HG03175 (cell line): ENCODE results near the gene TNFAIP6.
"Not testable (repeated sequence)": the region's sequence is repeated elsewhere in the genome, so short reads cannot be mapped to it uniquely, and the experiment has no call there.

ENCODE experiments used
- ATAC-seq: cut with Tn5 transposase; IDR thresholded peaks from one replicate; pipeline ENCODE4 v1.9.1; 2021; ENCODE audit warnings: mild to moderate bottlenecking, moderate library complexity; ENCODE audit not compliant: unreplicated experiment

Gene TNFAIP6, protein sequence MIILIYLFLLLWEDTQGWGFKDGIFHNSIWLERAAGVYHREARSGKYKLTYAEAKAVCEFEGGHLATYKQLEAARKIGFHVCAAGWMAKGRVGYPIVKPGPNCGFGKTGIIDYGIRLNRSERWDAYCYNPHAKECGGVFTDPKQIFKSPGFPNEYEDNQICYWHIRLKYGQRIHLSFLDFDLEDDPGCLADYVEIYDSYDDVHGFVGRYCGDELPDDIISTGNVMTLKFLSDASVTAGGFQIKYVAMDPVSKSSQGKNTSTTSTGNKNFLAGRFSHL

DNA sequence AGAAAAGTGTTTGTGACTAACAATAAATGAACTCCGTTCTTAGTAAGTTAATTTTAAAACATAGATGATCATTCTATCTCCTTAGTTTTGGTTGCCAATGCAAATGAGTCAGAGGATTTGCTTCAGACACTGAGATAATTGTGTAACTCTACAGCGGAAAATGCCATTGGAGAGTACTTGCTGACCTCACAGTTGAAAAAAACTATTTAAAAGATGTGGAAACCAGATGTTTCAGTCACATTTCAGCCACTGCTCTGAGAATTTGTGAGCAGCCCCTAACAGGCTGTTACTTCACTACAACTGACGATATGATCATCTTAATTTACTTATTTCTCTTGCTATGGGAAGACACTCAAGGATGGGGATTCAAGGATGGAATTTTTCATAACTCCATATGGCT is at the start of gene TNFAIP6:
Gene TNFAIP6, plus strand, starts transcription at position 234 of the 400 bp plus-strand sequence. Its CDS starts 75 bp downstream, at position 309.
- no peak for ATAC-seq

DNA sequence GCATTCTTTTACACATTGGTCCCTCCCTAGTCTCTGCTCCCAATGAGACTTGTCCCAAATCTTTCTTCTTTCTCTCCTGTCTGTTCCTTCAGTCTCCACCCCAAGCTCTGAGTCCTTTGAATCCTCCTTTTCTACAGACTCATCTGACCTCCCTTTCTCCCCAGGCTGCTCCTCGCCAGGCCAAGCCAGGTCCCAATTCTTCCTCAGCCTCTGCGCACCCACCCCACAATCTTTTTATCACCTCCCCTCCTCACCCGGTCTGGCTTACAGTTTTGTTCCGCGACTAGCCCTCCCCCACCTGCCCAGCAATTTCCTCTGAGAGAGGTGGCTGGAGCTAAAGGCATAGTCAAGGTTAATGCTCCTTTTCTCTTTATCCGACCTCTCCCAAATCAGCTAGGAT is 47.1 kb upstream of the TNFAIP6 start:
- ATAC-seq, result not testable (repeated sequence)

DNA sequence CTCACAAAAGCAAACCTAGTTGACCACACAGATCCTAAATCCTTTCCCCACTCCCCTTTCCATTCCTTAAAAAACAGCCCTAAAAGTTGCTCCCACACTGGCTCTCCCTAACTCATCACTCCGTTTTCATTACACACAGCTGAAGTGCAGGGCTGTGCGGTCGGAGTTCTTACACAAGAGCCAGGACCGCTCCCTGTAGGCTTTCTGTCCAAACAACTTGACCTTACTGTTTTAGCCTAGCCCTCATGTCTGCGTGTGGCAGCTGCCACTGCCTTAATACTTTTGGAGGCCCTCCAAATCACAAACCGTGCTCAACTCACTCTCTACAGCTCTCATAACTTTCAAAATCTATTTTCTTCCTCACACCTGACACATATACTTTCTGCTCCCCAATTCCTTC is 45.0 kb upstream of the TNFAIP6 start:
- not testable (repeated sequence) for ATAC-seq

DNA sequence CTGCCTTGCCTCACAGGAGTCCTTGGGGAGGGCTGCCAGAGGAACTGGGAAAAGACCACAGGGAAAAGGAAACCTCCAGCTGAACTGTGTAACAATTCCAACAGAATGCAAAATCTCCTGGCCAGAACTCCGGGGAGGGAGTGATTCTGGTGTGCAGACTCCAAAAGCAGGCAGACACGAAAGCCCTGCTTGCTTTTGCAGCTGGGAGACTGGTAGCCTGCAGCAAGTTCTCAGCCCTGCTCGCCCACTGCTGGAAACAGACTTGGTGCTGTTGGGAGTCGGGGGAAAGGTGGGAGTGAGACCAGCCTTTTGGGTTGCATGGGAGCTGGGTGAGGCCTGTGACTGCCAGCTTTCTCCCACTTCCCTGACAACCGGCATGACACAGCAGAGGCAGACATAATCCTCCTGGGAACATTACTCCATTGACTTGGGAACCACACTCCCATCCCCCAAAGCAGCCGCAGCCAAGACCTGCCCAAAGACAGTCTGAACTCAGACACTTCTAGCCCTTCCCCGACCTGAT is 42.0 kb upstream of the TNFAIP6 start:
- no peak for ATAC-seq

DNA sequence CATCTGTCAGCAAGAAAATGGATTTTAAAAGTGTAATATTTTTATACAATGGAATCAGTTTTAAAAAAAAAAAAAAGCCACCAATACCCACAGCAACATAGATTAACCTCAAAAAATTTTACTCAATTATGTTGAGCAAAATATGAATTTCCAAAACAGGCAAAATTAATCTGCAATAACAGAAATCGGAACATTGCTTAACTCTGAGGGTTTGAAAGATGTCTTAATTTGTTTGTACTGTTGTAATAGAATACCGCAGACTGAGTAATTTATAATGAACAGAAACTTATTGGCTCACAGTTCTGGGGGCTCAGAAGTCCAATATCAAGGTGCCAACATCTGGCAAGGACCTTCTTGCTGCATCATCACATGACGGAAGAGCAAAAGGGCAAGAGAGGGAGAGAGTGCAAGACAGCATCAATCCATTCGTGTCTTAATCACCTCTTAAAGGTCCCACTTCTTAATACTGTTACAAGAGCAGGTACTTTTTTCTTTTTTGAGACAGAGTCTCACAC is 31.8 kb upstream of the TNFAIP6 start:
- no peak for ATAC-seq

DNA sequence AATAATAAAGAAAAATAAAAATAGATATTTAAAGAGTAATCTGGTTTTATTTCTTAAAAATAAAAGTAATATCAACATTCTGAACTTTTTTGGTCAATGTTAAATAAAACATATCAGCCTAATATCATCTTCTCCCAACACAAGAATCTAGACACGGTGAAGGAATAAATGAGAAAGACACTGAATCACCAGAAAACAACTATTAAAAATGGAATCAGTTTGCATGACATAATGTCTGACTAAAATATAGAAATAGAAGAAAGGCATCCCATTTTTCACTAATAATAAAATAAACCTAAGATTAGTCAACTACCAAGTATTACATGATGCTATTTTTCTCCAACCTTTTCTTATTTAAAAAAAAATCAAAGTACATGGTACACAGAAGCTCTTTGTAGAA is 30.8 kb upstream of the TNFAIP6 start:
- ATAC-seq, result no peak

DNA sequence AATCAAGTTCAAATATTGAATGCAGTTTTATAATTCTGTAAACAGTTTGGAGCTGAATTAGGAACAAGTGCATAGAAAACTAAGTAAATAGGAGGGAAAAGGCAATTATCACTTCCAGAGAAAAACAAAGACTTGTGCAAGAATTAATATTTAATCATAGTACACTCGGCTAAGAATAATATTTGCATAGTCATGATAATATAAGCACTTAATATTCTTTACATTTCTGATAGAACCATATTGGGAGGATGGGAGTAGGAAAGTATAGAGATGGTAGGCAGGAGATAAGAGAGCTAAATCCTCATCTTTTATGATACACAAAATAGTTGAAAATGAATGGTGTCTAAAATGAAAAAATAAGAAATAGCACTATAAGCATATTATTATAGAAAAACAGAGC is 27.4 kb upstream of the TNFAIP6 start:
- ATAC-seq, result no peak

DNA sequence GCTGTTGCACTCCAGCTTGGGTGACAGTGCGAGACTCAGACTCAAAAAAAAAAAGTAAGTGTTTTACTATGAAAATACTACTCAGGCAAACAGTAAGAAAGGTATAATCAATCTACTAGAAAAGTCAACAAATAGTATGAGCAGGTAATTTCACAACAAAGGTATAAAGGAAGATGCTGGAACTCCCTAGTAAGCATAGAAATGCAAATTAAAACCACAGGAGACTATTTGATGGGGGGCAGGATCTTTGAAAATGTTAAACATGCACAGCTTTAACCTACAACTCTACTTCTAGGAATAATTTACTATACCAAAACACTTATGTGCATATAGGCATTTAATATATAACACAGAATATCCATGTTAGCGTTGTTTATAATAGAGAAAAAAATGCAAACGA is 24.3 kb upstream of the TNFAIP6 start:
- no peak for ATAC-seq

DNA sequence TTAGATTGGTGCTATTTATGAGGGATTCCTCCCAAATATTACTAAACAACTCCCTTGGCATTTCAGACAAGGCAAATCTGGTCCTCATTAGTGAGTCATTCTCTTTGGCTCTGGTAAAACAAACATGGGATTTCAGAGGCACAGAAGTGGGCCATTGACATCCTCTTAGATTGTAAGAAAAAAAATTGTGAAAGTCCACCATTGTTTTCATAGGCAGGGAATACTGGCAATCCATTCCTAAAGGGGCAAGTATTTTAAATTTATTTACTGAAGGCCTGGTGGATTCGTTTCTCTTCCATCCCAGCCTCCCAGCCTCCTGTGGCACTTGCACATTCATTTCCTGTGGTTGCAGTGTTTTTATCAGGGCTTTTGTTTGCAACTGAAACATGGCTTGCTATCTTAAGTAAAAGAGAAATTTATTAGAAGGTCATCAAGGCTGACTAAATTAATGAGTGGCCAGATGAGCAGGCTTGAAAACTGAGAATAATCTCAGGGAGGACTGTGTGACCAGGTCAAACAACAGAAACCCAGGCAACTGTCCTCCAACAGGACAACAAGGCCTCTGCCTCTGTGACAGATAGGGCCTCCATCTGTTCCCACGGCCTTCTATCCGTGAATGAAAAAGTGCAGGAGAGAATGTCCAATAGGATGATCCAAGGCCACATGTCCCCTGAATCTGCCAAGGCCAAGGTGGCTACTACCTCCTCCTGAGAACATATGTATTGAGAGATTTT is 23.1 kb upstream of the TNFAIP6 start:
- ATAC-seq, result no peak

DNA sequence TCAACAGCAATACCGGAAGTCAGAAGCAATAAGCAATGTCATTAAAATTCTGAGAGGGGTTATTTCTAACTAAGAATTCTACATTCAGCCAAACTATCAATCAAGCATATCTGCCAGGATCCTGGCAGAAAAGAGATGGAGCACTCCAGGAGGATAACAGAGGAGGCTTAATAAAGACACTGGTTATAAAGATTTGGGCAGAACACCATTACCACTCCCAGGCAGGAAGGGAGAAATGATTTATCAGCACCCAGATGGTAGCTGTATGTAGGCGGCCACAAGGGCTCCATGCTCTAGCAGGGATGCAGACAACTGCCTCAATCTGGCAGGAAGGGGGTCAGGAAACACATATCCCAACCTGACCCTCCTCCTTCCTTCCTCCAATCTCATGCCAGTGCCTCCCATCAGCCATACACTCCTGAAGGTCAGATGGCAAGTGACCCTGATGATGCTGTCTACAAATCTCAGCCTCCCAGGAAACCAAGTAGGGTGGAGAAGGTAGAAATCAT is 20.5 kb upstream of the TNFAIP6 start:
- no peak for ATAC-seq

DNA sequence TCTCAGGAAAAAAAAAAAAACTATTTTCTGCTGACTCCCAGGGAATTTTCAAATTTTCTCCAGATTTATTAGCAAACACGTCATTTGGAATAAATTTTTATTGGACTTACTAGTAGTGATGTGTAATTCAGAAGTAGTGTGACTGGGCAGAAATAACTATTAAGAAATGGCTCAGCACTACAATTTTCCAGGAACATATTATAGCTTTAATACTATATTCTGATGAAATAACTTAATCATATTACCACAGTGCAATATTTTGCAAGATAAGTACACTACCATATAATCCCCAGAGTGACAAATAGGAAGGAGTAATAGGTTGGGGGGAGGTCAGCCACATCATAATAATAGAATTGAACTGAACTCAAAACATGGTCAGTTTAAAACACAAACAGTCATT is 19.7 kb upstream of the TNFAIP6 start:
- ATAC-seq, result no peak

DNA sequence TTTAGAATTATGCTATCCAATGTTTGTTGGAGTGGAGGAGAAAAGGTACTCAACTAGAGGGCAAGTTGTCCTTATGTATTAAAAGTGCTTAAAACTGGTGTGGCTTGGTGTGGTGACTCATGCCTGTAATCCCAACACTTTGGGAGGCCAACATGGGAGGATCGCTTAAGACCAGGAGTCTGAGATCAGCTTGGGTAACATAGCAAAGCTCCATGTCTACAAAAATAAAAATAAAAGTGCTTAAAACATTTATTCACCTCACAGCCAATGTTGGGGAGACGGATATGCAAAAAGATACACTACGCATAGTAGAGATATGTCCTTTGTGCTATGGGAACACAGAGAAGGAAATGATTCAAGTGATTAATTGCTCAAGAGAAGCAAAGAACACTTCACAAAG is 19.3 kb upstream of the TNFAIP6 start:
- no peak for ATAC-seq

DNA sequence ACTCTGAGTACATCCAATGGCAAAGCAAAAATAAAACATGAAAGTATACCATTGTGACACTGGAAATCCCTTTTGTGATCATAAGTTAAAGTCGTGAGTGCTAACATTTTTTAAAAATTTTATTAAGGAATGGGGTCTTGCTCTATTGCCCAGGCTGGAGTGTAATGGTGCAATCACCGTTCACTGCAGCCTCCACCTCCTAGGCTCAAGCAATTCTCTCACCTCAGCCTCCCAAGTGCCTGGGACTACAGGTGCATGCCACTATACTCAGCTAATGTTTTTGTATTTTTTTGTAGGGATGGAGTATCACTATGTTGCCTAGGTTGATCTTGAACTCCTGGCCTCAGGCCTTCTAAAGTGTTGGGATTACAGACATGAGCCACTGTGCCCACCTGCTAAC is 14.3 kb upstream of the TNFAIP6 start:
- ATAC-seq, result no peak

DNA sequence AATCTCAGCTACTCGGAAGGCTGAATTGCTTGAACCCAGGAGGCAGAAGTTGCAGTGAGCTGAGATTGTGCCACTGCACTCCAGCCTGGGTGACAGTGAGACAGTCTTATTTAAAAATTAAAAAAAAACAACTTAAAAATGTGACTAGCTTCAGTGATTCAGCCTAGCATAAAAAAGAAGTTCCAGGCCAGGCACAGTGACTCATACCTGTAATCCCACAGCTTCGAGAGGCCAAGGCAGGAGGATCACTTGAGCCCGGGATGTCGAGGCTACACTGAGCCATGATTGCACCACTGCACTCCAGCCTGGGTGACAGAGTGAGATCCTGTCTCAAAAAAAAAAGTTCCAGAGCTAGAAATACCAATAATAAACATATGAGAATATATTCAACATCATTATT is 13.2 kb upstream of the TNFAIP6 start:
- ATAC-seq, result not testable (repeated sequence)

DNA sequence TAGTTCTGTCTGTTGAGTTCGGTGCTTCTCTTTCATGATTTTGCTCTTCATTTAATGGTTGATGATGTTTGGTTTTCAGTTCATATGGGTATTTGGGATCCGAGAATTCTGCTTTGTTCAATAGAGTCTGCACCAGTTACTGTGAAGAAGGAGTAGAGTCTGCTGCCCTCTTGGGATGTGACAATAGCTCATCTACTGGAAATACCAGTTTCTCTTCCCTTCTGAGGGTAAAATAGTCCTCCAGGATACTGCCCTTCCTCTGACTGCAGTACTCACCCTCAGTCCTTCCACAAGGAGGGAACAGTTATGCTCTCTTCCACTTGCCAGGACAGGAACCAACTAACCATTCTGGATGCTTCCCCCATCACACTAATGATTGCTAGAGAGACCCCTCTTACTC is 12.5 kb upstream of the TNFAIP6 start:
- no peak for ATAC-seq

DNA sequence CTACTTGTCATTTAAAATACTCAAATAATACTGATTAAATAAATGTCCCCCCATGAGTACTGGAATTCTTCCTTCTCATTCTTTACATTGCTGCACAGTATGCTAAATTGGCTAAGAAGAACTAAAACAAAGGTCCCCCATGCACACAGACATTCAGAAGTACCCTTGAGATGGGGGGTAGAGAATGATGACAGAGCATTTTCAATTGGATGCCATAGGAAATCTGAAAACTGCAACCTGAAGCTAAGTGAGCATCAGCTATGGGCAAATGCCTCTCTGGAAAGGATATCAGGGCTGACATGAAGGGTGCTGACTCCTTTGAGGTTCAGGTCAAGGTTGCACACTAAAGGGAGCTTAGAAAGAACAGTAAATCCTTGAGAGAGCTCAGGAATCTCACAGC is 10.1 kb upstream of the TNFAIP6 start:
- ATAC-seq, result no peak

DNA sequence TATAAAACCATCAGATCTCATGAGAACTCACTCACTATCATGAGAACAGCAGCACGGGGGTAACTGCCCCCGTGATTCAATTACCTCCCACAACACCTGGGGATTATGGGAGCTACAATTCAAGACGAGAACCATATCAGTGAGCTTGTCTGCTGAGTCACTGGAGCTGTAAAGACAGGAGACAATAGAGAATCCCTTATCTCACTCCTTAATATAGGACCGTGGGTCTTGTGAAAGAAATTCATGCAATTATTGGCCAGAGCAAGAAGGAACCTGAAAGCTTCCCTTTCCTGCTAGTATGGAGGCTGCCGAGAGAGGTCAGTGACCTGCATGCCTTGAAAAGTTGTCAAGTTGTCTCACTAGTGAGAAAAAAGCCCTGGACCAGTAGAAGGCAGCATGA is 9.5 kb upstream of the TNFAIP6 start:
- ATAC-seq, result no peak

DNA sequence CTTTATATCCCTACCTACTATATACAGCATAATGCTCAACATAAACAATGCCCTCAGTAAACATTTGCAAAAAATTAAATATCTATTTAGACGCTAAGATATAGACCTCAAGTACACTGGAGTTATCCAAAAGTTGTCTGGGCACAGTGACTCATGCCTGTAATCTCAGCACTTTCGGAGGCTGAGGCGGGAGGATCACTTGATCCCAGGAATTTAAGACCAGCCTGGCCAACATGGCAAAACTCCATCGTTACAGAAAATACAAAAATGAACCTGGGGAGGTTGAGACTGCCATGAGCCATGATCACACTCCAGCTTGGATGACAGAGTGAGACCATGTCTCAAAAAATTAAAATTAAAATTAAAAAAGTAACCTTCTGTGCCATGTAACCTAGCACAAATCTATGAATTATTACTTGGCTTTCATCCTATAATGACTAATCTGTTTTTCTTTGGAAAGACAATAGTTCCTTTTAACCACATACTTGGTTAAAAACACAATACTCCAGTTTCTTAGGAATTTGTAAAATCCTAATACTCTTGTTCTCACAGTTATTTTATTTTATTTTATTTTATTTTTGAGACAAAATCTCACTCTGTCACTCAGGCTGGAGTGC is 6.7 kb upstream of the TNFAIP6 start:
- ATAC-seq, result no peak

DNA sequence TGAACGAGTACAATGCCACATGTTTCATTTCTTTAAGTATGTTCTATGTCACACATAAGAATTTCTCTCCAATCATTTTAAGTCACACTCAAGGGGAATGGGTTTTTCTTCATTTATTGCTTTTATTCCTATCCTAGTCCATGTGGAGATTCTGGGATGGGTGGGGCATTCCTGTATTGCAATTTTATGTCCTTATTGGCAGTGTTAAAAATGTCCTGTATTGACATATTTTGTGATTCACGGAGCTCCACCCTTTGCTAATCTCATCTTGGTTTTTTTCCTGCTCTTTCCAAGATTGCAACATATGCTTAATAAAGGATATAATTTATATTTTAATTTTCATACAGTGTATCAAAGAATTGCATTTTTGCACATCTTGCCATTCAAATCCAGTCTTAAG is 3.4 kb upstream of the TNFAIP6 start:
- ATAC-seq, result no peak

DNA sequence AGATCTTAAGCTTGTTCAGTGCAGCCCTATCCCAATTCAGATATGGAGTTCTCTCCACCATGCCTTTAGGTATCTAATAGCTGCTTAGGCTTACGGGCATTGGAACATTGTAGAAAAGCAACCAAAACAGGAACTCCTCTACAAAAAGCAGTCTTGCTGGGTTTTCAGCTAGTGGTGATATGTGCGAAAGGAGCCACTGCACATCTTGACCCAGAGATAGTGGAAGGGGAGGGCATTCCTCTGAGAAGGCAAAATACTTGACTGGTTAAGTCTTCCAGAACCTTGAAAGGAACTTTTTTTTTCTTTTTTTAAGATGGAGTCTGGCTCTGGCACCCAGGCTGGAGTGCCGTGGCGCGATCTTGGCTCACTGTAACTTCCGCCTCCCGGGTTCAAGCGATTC is 2.6 kb upstream of the TNFAIP6 start:
- ATAC-seq, result no peak

DNA sequence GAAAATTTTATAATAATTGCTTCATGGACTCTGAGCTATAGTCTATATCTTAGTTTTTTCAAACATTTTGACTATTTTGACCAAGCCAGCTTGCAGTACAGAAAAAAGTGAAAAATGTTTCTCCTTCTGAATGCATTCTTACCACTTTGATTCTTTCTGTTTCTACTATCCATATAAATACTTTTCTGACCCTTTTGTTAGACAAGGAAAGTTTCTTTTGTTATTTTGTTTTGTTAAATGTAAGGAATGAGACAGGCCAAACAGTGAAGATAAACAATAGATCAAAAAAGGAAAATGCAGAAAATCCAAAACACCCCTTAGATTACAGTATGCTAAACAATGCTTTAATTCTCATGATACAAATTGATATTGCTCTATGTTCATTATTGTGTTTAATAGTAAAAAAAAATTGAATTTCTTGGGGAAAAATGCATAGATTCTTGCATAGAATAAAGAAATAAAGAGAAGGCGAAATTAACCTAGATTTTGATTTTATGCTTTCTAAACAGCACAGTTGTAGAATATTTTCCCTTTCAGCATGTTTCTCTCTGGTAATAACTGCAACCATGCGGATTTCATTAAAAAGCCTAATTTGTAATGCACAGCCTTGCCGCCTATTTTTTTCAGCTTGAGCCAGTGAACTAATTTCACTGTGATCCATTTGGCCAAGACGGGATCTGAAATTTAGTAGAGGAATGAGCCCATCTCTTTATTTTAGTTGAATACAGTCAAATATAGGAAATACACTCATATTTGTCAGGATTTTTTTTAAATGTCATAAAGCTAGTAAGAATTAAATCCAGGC is 976 bp downstream of the TNFAIP6 start:
- no peak for ATAC-seq
